H1 (cell line): Measurements from ENCODE around the gene VGLL4. TPM values are rescaled to one million over a fixed set of nuclear protein-coding genes. Genes with fewer than 3 reads are reported as not detected.

Source experiments
- CTCF ChIA-PET: fragments of 300-600 bp; sonication (Branson Sonifier 250); formaldehyde crosslinking; loops from one replicate; lab custom pipeline; 2021; ENCODE audit not compliant: partially characterized antibody; lab: Charles Lee
- POLR2A ChIA-PET: fragments of 300-600 bp; sonication (Branson Sonifier 250); formaldehyde crosslinking; loops from one replicate; lab custom pipeline; 2021; ENCODE audit warnings: inconsistent platforms; ENCODE audit not compliant: partially characterized antibody; lab: Charles Lee
- DNase-seq, 2 experiments: peaks; one replicate each; pipeline versions ENCODE4 v3.0.0 to v3.0.0-alpha.2; 2010 to 2022; ENCODE audit warnings: low spot score in 2 of 2, low read depth in 1 of 2, mixed read lengths in 1 of 2
- FAIRE-seq: peaks from 2 replicates; lab custom pipeline; 2011; peaks lifted over from hg19 to GRCh38; lab: Jason Lieb, UNC
- H2AFZ ChIP-seq: 2 replicates; pipeline ENCODE4 v1.8.1; 2012; ENCODE audit warnings: low read length, inconsistent platforms
- H2AK5ac ChIP-seq: 2 replicates; pipeline ENCODE4 v1.6.1; 2013; ENCODE audit warnings: low read depth, low read length
- H2BK120ac ChIP-seq: replicated peaks from 2 replicates; pipeline ENCODE3; 2013; ENCODE audit warnings: low read depth, low read length, inconsistent platforms
- H2BK12ac ChIP-seq: 2 replicates; pipeline ENCODE4 v1.6.1; 2013; ENCODE audit warnings: low read depth, low read length
- H2BK15ac ChIP-seq: 2 replicates; pipeline ENCODE4 v1.6.1; 2013; ENCODE audit warnings: low read length
- H2BK20ac ChIP-seq: 2 replicates; pipeline ENCODE4 v1.6.1; 2013; ENCODE audit warnings: low read length
- H2BK5ac ChIP-seq: 2 replicates; pipeline ENCODE4 v1.6.1; 2013; ENCODE audit warnings: low read depth, low read length
- H3K14ac ChIP-seq: 2 replicates; pipeline ENCODE4 v1.6.1; 2013; ENCODE audit warnings: inconsistent platforms; ENCODE audit not compliant: insufficient read length
- H3K18ac ChIP-seq: 2 replicates; pipeline ENCODE4 v1.6.1; 2013; ENCODE audit warnings: low read length; ENCODE audit errors: extremely low read depth
- H3K23ac ChIP-seq: 2 replicates; pipeline ENCODE4 v1.6.1; 2013; ENCODE audit warnings: inconsistent platforms; ENCODE audit not compliant: insufficient read length
- H3K23me2 ChIP-seq: 2 replicates; pipeline ENCODE4 v1.6.1; 2013; ENCODE audit warnings: low read depth, low read length
- H3K27ac ChIP-seq: 2 replicates; pipeline ENCODE4 v1.6.1; 2011; ENCODE audit warnings: low read depth, low read length, inconsistent platforms
- H3K27me3 ChIP-seq, 4 experiments: replicated peaks in 1 of 4; 1 replicate in 1 of 4; 2 replicates in 3 of 4; pipeline versions ENCODE4 v1.6.1 to v1.8.1; 2011 to 2013; ENCODE audit warnings: low read length in 3 of 4, mild to moderate bottlenecking in 3 of 4, inconsistent platforms in 2 of 4, mixed read lengths in 2 of 4, moderate library complexity in 1 of 4; ENCODE audit not compliant: control insufficient read depth in 3 of 4, insufficient read depth in 3 of 4; ENCODE audit errors: extremely low read depth in 1 of 4
- H3K36me3 ChIP-seq, 4 experiments: 2 replicates each; pipeline versions ENCODE4 v1.6.1 to v1.8.1; 2011 to 2013; ENCODE audit warnings: mild to moderate bottlenecking in 4 of 4, low read length in 3 of 4, moderate library complexity in 2 of 4, control low read depth in 1 of 4, inconsistent platforms in 1 of 4; ENCODE audit not compliant: insufficient read depth in 4 of 4, control insufficient read depth in 2 of 4
- H3K4ac ChIP-seq: replicated peaks from 2 replicates; pipeline ENCODE3; 2013; ENCODE audit warnings: low read length, low read depth, mixed read lengths, inconsistent platforms; ENCODE audit not compliant: insufficient read length
- H3K4me1 ChIP-seq, 4 experiments: replicated peaks in 1 of 4; 1 replicate in 1 of 4; 2 replicates in 3 of 4; pipeline versions ENCODE4 v1.6.1 to v1.8.1; 2011 to 2013; ENCODE audit warnings: low read length in 3 of 4, inconsistent platforms in 2 of 4, mixed read lengths in 1 of 4; ENCODE audit not compliant: insufficient read depth in 4 of 4, control insufficient read depth in 3 of 4
- H3K4me2 ChIP-seq, 2 experiments: 2 replicates each; pipeline versions ENCODE4 v1.6.1 to v1.8.1; 2011 to 2013; ENCODE audit warnings: low read depth in 2 of 2, low read length in 2 of 2, control low read depth in 1 of 2, inconsistent platforms in 1 of 2, mild to moderate bottlenecking in 1 of 2; ENCODE audit not compliant: insufficient read depth in 1 of 2
- H3K4me3 ChIP-seq, 4 experiments: fragments of 200-600, 300-600 bp in 1 of 4; sonication (generic), shearing (Covaris generic), sonication (Bioruptor Twin) in 1 of 4; 2 replicates each; pipeline versions ENCODE4 v1.5.1 to v1.8.1; 2011 to 2016; ENCODE audit warnings: low read length in 4 of 4, low read depth in 3 of 4, control low read depth in 2 of 4, inconsistent platforms in 2 of 4, mild to moderate bottlenecking in 2 of 4, mixed read lengths in 1 of 4, moderate library complexity in 1 of 4; ENCODE audit not compliant: insufficient read depth in 2 of 4; ENCODE audit errors: extremely low read depth in 1 of 4
- H3K56ac ChIP-seq: replicated peaks from 2 replicates; pipeline ENCODE3; 2013; ENCODE audit warnings: low read depth, mild to moderate bottlenecking, mixed read lengths, low read length, inconsistent platforms; ENCODE audit not compliant: insufficient read length
- H3K79me1 ChIP-seq: 2 replicates; pipeline ENCODE4 v1.6.1; 2013; ENCODE audit warnings: low read depth, low read length, control low read depth
- H3K79me2 ChIP-seq, 2 experiments: 2 replicates each; pipeline versions ENCODE4 v1.6.1 to v1.8.1; 2012 to 2013; ENCODE audit warnings: low read length in 2 of 2, mild to moderate bottlenecking in 2 of 2, inconsistent platforms in 1 of 2; ENCODE audit not compliant: insufficient read depth in 2 of 2, control insufficient read depth in 1 of 2
- H3K9ac ChIP-seq, 4 experiments: replicated peaks in 1 of 4; 1 replicate in 1 of 4; 2 replicates in 3 of 4; pipeline versions ENCODE4 v1.6.1 to v1.8.1; 2011 to 2013; ENCODE audit warnings: low read depth in 3 of 4, low read length in 3 of 4, control low read depth in 2 of 4, mild to moderate bottlenecking in 2 of 4, moderate library complexity in 2 of 4, inconsistent platforms in 1 of 4; ENCODE audit errors: extremely low read depth in 1 of 4
- H3K9me3 ChIP-seq, 2 experiments: 2 replicates each; pipeline versions ENCODE4 v1.6.1 to v1.8.1; 2012 to 2013; ENCODE audit warnings: mild to moderate bottlenecking in 2 of 2, moderate library complexity in 2 of 2, control low read depth in 1 of 2, inconsistent platforms in 1 of 2, low read depth in 1 of 2, low read length in 1 of 2, mixed read lengths in 1 of 2; ENCODE audit not compliant: insufficient read depth in 2 of 2
- H4K20me1 ChIP-seq, 2 experiments: replicated peaks in 1 of 2; 2 replicates each; pipeline versions ENCODE3 to v1.8.1; 2011 to 2013; ENCODE audit warnings: inconsistent platforms in 2 of 2, low read length in 2 of 2, mild to moderate bottlenecking in 1 of 2; ENCODE audit not compliant: insufficient read depth in 2 of 2, control insufficient read depth in 1 of 2
- H4K5ac ChIP-seq: 2 replicates; pipeline ENCODE4 v1.6.1; 2013; ENCODE audit warnings: low read length, low read depth, mixed read lengths, inconsistent platforms; ENCODE audit not compliant: insufficient read length
- H4K8ac ChIP-seq: 2 replicates; pipeline ENCODE4 v1.8.0; 2013; ENCODE audit warnings: mild to moderate bottlenecking, moderate library complexity, low read length, inconsistent platforms; ENCODE audit not compliant: insufficient read depth; ENCODE audit errors: extremely low read depth
- H4K91ac ChIP-seq: replicated peaks from 2 replicates; pipeline ENCODE3; 2013; ENCODE audit warnings: low read length, mixed read lengths, inconsistent platforms; ENCODE audit not compliant: insufficient read length
- ASH2L ChIP-seq: fragments of 200-600, 300-600 bp; sonication (generic); IDR thresholded peaks from one replicate; pipeline ENCODE4 v1.7.1; 2017; ENCODE audit warnings: low read length
- BCL11A ChIP-seq, 2 experiments: IDR thresholded peaks; one replicate each; pipeline ENCODE4 v1.6.1; 2011; ENCODE audit warnings: low read depth in 2 of 2, low read length in 2 of 2, mild to moderate bottlenecking in 2 of 2
- CHD2 ChIP-seq: IDR thresholded peaks from 2 replicates; pipeline ENCODE4 v1.6.1; 2012; ENCODE audit warnings: low read length, improper control_type of control experiment
- EZH2 ChIP-seq: fragments of 200-600 bp; sonication (generic); IDR thresholded peaks from 2 replicates; pipeline ENCODE4 v1.7.1; 2012; ENCODE audit warnings: low read depth, mild to moderate bottlenecking, moderate library complexity, low read length, inconsistent platforms; ENCODE audit not compliant: severe bottlenecking
- HDAC6 ChIP-seq: IDR thresholded peaks from one replicate; pipeline ENCODE4 v1.7.1; 2012; ENCODE audit warnings: low read depth, mild to moderate bottlenecking, inconsistent platforms, low read length, moderate library complexity
- KDM5A ChIP-seq: fragments of 200-600 bp; IDR thresholded peaks from 2 replicates; pipeline ENCODE4 v1.7.1; 2012; ENCODE audit warnings: mild to moderate bottlenecking, low read length, inconsistent platforms, mixed read lengths
- ZNF274 ChIP-seq: IDR thresholded peaks from 2 replicates; pipeline ENCODE4 v1.7.0; 2012; ENCODE audit warnings: low read length, borderline replicate concordance; ENCODE audit errors: extremely low read depth
- WGBS, 2 experiments: shearing (Covaris generic) in 1 of 2; methylation state at CpG; one replicate each; pipeline versions ENCODE4 v1.1.6 to v1.1.7; 2013 to 2015; ENCODE audit warnings: low lambda C conversion rate in 2 of 2, mixed read lengths in 2 of 2, inconsistent platforms in 1 of 2, low coverage in 1 of 2, missing lambda C conversion rate in 1 of 2; ENCODE audit not compliant: insufficient replicate concordance in 2 of 2, insufficient coverage in 1 of 2, insufficient read length in 1 of 2; ENCODE audit errors: extremely low coverage in 1 of 2, missing lambda C conversion rate in 1 of 2; 5-methylcytosine and 5-hydroxymethylcytosine counted together
- polyA plus RNA-seq, 7 experiments: library from polyadenylated mRNA; depleted of rRNA in 3 of 7; stranded (reverse) in 5 of 7; unstranded in 2 of 7; fragments of >200 nt in 5 of 7; fragments of 200-250 nt in 2 of 7; gene quantifications; 1 replicate in 5 of 7; 2 replicates in 1 of 7; 4 replicates in 1 of 7; pipeline versions ENCODE4 v1.2.1 to v1.2.3, GENCODE V29; 2011 to 2013; ENCODE audit warnings: missing spikeins in 2 of 7, mixed read lengths in 2 of 7
- total RNA-seq: library from RNA; stranded (reverse); fragmentation: NEBNext Ultra II Directional; extraction: Animal tissue kit (Norgen Biotek cat#: 25700); gene quantifications from 2 replicates; pipeline ENCODE4 v1.2.1, GENCODE V29; 2021

VGLL4 gene
- total and polyA plus RNA-seq, 2 of the 8 experiments (the other 6 are each of a cell fraction or from before 2014, with no cell fraction given) = 45.1 to 50.0 TPM

GRCh38 chr3:11629716-11630115, 14.0 kb downstream of the VGLL4 start:
- CTCF ChIA-PET = interaction anchor here (1.4 kb wide), 1 partner anchor 14 kb away, joined by 5 read pairs; no protein-coding TSS in a partner anchor
- H4K20me1 ChIP-seq = peaks cover 6 to 14% of the 10 kb centered on the region in 2 experiments
- WGBS, 2 experiments = 70% methylated on average over 4 of the region's 5 CpGs; no CpG with 5 or more reads in 1 of the 2 experiments

More at GRCh38 chr3:11629716-11630115, 14.0 kb downstream of the VGLL4 start:
- Histone ChIP-seq H3K9me3 (no peaks in the 10 kb centered on the region), H4K5ac (no peak overlapping the region), H3K56ac (no peak overlapping the region), H2BK120ac (no peak overlapping the region), H3K9ac (no peak overlapping the region), H3K27me3 (no peaks in the 10 kb centered on the region), H3K23ac (no peak overlapping the region), H3K36me3 (no peaks in the 10 kb centered on the region), H2BK5ac (no peak overlapping the region), H4K8ac (no peak overlapping the region), H3K4ac (no peak overlapping the region), H3K79me1 (peaks cover 3% of the 10 kb centered on the region), H3K27ac (no peak overlapping the region), H3K23me2 (no peaks in the 10 kb centered on the region), H2BK12ac (no peak overlapping the region), H2AK5ac (no peak overlapping the region), H3K14ac (no peak overlapping the region), H4K91ac (no peak overlapping the region), H3K4me2 (no peak overlapping the region), H3K79me2 (peaks cover 12 to 97% of the 10 kb centered on the region in 2 experiments), H2BK20ac (no peak overlapping the region), H3K4me1 (no peaks in the 10 kb centered on the region), H3K18ac (no peak overlapping the region), H2AFZ (no peak overlapping the region), H2BK15ac (no peak overlapping the region), H3K4me3 (no peak overlapping the region)
- FAIRE-seq = no peak
- no peak for TF ChIP-seq HDAC6
- no peak for TF ChIP-seq CHD2
- no peak for TF ChIP-seq BCL11A (IDR thresholded peaks at IDR 0.05; ENCODE audit: low read depth in 2 of 2, low read length in 2 of 2)
- no peak for TF ChIP-seq ZNF274
- no peak for TF ChIP-seq EZH2
- no peak for TF ChIP-seq ASH2L
- TF ChIP-seq KDM5A = no peak
- no peak for DNase-seq
- POLR2A ChIA-PET = no interaction called here
